GM19043 (cell line): Measurements from ENCODE around the gene SHC1.

Experiments used
- ATAC-seq: cut with Tn5 transposase; IDR thresholded peaks from one replicate; pipeline ENCODE4 v1.9.1; 2021; ENCODE audit warnings: low read depth; ENCODE audit not compliant: unreplicated experiment

SHC1 gene

DNA sequence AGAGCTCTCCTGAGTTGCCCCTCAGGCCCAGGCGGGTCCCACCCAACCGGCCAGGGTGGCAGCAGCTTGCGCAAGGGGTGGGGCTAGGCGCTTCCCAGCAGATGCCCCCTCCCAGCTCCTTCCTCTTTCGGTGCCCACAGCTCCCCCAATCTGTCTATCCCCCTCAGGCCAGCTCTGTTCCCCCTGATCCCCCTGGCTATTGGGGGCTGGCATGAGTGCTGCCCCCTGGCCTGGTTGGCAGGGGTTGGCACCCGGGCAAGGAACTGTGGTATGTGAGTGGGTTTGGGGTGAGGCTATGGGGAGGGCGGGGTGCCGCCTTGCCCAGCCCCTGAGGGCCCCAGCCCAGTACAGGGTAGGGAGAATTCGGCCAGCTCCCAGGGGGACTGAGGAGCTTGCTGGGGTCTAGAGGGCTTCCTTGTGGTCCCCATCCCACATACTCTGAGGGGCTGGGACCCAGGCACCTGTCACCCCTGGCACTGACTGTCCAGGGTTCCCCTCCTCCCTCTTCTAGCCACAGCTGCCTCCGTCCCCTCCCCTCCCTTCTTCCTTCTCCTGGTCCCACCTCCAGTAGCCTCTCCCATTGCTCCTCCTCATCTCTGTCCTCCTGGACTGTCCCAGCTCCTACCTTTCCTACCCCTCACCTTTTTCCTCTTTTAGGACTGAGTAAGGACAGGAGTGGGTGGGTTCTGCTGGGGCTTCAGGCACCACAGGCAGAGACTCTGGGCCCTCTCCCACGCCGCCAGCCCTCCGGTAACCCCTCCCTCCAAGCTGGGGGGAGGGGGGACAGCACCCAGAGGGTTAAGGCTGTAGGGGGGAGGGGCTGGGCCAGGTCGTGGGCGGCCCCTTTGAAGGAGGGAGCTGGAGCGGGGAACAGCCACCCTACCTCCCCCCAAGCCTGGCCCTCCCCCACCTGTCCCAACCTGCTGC, 37.7 kb upstream of the SHC1 start:
- ATAC-seq, result no peak

DNA sequence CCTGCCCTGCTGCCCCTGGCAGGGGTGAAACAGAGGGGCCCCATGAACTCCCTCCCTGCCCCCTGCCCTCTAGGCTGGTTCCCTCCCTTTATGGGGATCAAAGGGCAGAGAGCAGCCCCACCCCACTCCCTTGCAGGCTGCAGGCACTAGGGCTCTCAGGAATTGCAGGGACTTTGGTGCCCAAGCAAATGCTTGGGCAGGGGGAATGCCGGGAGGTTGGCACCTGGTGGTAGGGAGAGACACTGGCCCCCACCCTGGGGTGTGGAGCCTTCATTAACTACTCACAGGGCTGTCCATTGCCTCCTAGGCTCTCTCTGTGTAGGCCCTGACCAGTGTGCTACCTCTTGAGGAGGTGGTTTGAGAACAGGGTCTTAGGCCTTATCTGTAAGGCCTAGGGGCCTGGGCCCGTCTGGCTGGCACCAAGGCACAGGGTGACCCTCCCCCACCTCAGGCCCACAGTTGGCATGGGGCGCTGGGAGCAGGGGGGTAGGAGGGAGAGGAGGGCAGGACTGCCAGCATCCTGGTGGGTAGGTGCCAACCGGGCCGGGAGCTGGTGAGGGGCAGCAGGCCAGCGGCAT, 36.8 kb upstream of the SHC1 start:
- ATAC-seq, result no peak

GRCh38 chr1:155006601-155007101, 36.1 kb upstream of the SHC1 start:
- no peak for ATAC-seq

DNA sequence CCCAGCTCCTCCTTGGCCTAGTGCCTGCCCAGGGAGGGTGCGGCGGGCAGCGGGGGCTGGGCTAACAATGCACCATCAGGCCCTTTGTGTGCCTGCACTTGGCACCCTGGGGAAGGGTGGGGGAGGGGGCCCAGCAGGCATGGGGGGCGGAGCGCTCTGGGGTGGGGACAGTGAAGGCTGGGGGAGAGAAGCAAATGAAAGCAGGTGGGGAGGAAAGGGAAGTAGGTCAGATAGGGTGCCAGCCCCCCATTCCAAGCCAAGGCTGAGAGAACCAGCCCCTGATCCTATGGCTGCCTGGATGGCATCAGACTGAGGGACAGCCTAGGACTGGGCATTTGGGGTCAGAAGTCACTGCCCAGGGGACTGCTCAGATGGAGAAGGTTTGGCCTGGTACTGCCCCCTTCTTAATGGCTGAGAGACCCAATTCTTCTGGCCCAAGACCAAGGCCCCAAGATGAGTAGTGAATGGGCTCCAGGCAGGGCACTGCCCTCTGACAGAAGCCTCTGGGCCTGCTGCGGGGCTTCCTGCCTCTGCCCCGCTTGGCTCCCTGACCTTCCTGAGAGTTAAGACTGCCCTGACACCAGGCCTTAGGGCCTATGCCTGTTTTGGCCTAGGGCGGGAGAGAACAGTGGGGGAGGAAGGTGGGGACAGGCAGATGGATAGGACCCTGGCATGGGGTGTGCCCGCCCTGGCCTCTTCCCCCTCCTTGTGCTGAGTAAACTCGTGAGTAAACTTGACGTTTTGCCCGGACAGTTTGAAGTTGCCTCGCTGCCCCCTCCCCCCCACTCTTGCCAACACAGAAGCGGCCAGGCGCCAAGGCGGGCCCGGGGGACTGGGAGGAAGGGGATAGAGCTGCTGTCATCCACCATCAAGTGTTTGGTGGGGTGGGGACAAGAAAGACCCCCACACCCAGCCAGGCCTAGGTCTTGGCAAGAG, 34.8 kb upstream of the SHC1 start:
- no peak for ATAC-seq

DNA sequence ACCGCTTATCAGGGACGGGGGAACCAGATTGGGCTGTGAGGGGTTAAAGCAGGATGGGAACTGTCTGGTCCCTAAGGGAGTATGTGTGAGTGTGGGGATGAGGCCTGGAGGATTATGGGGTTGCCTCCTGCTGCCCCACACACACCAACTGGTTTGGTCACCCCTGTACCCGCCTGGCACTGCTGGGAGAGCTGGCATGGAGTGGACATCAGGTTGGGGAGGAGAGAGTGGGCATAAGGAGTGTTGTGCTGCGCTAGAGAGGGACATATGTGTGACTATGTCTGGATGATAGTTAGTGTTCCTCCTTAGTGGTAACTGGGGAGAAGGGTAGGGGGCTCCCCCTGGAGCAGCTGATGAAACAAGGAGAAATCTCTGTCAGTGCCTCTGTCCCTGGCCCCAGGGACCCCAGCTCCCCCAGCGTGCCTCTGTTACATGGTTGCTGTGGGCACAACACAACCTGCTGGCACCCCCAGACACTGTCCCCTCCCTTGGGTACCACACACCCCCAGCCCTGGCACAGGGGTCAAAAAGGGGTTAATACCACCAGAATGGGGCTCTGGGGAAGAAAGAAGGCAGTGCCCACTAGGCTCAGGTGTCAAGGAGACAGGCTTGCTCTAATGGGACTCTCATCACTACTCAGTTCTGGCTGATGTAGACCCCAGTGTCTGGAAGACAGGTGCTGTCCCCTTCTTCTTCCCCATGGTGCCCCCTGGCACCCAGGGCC, 34.0 kb upstream of the SHC1 start:
- ATAC-seq, result no peak

- no peak for ATAC-seq
Measured at GRCh38 chr1:155003766-155004351, 33.3 kb upstream of the SHC1 start.

DNA sequence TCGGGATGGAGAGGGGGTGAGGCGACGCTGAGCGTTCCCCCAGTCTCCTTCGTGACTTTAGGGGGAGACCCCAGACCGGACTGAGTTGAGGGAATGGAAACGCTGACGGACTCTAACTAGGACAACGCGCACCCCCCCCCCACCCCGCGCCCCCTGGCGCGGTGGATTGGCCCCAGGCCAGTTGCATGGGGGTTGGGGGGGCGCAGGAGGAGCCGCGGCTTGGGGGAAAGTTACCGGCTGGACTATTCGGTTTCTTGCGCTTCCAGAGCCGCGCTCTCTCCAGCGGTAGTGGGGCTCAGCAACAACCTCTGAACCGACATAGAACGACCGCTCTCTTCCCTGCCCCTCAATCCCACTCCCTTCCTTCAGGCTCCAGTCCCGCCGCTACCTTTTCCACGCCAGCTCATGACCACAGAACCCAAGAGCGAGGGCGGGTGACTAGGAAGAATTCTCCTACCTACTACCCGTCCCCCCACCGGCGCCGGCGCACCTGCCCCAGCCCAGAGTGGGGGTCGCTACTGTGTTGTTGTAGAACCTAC, 32.7 kb upstream of the SHC1 start:
- ATAC-seq, result no peak

GRCh38 chr1:155002464-155003226, 32.1 kb upstream of the SHC1 start, which contains the start of gene ZBTB7B:
ZBTB7B (plus strand) TSS chr1:155002802; CDS start chr1:155014661, 11,859 bp downstream.
- ATAC-seq, result no peak

- peak; percentile 51 for ATAC-seq
Measured at GRCh38 chr1:155001675-155002463, 31.3 kb upstream of the SHC1 start.

DNA sequence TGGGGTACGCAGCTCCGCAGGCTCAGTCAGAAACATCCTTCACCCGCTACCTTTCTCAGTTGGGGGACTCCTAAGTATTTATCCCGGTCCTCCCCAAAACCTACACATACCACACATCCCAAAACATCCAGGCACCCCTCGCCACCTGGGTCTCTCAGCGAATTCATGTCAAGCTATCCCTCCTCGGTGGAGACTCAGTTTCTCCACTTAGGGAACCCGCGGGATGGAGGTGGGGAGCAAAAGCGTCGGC, 30.8 kb upstream of the SHC1 start:
- ATAC-seq, result no peak

DNA sequence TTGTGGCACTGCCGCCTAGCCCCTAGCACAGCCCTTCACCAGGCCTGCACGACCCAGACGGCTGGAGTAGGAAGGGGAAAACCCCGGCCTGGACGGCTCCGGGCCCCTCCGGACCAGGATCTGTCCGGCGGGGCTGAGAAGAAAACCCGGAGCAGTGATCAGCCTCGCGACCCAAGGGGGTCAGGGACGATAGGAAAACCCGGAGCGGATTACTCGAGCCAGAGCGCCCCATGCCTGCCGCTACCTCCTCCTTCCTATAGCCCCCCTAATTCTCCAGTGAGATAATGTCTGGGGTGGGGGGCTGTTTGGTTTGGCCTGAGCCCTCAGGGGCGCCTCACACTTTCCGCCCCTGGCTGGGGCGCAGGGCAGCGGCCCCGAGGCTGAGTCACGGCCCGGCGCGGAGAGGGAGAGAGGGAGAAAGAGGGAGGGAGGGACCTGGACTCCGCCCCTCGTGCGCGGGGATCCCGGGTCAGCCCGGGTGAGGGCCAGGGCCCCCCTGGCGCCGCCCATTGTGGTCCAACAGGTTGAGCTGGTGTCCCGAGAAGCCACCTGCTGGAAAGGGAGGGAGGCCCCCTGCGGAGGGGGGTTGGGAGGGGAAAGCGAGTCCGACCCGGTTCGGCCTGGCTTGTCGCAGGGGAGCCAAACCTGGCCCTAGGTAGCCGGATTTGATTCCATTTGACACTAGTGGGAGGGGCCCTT, 30.3 kb upstream of the SHC1 start:
- ATAC-seq, result no peak

DNA sequence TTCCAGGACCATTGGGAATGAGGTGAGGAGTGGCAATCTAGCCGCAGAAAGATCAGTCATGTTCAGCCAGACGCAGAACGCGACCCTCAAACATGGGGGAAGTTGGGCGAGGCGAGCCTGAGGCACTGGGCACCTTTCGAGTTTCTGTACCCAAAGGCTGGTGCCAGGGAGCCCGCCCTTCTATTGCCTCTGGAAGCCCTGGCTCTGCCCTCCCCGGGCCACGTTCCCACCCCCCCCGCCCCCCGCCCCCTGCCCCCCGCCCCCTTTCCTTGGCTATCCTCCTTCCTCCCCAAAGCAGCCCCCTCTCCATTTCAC, 29.8 kb upstream of the SHC1 start:
- ATAC-seq, result no peak

GRCh38 chr1:154999571-155000410, 29.2 kb upstream of the SHC1 start:
- ATAC-seq, result no peak

DNA sequence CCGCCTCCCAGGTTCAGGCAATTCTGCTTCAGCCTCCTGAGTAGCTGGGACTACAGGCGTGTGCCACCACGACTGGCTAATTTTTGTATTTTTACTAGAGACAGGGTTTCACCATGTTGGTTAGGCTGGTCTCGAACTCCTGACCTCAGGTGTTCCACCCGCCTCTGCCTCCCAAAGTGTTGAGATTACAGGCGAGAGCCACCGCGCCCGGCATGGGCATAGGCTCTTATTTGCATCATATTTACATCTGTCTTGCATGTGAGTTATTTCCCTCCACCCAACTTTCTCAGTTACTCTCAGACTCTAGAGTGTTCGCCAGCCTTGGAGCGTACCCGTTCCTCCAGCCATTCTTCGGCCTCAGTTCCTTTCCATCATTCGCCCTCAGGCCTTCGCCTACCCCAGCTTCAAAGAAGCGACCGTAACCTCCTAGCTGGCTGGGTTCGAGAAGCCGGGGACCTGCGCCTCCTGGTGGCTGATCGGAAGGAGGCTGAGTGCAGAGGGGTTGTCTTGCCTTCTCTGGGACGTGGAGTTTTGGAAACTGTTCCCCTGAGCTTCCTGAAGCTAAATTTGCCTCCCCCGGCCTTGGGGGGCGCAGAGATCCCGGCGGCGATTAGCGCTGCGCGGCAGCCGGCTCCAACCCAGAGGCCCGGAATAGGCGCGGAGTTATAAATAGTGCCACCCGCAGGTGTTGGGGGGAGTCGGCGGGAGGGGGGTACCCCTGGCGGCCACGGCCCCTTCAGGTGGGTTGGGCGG, 28.4 kb upstream of the SHC1 start:
- no peak for ATAC-seq

DNA sequence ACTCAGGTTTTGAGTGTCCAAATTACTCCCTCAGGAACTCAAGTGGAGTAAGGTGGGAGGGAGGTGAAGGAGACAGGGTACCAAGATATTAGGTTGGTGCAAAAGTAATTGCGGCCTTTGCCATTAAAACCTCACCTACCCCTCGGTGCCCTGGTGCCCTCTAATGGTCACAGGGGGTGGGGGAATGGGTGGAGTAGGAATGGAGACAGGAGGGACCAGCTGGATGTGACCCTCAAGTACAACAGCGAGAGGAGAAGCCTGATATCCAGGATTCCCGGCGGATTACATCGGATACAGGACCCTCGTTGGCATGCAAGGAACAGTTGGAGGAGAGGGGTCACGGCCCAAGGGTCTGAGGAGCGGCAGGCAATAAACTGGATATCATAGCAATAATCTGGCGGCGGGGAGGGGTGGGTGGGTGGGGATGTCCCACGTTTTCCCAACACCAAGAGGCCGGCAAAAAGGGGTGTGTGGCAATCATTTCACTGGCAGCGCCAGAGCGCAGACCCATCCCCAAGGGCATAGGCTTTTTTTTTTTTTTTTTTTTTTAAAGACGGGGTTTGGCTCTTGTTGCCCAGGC, 27.7 kb upstream of the SHC1 start:
- no peak for ATAC-seq
